NT2/D1 (cell line): Measurements from ENCODE around the gene CACNA2D3.

Experiments used
- SUZ12 ChIP-seq: IDR thresholded peaks from 2 replicates; pipeline ENCODE4 v1.6.1; 2011; ENCODE audit not compliant: insufficient read length, insufficient read depth; ENCODE audit errors: extremely low read depth
- YY1 ChIP-seq: IDR thresholded peaks from 2 replicates; pipeline ENCODE4 v1.6.1; 2011; ENCODE audit not compliant: insufficient read length, insufficient read depth
- ZNF274 ChIP-seq: IDR thresholded peaks from 2 replicates; pipeline ENCODE4 v1.6.1; 2011; ENCODE audit warnings: mild to moderate bottlenecking, low read depth, low read length

GRCh38 chr3:54494209-54494608, 371.9 kb downstream of the CACNA2D3 start:
- no peak for TF ChIP-seq SUZ12
- TF ChIP-seq YY1, result no peak
- TF ChIP-seq ZNF274, result no peak
